Kidney (tissue), 14 donors: ENCODE results near the gene SUB1. TPM values are rescaled to one million over a fixed set of nuclear protein-coding genes. Genes with fewer than 3 reads are reported as not detected.

Experiments used
- DNase-seq, 5 donors: peaks; one replicate each; pipeline ENCODE4 v3.0.0-alpha.2; 2013 to 2020
- FAIRE-seq: peaks from 2 replicates; lab custom pipeline; 2012; peaks lifted over from hg19 to GRCh38; lab: Jason Lieb, UNC
- H3K27ac ChIP-seq, 2 donors: one replicate each; pipeline ENCODE4 v1.7.0; 2013; ENCODE audit warnings: low read depth in 2 of 2, low read length in 2 of 2, inconsistent platforms in 1 of 2
- H3K27me3 ChIP-seq: one replicate; pipeline ENCODE4 v1.7.1; 2013; ENCODE audit warnings: low read length, inconsistent platforms; ENCODE audit not compliant: control insufficient read depth, insufficient read depth
- H3K36me3 ChIP-seq, 3 donors: one replicate each; pipeline versions ENCODE4 v1.7.0 to v1.7.1; 2013; ENCODE audit warnings: low read length in 3 of 3, control low read depth in 1 of 3, inconsistent platforms in 1 of 3; ENCODE audit not compliant: insufficient read depth in 3 of 3, control insufficient read depth in 2 of 3
- H3K4me1 ChIP-seq, 3 donors: one replicate each; pipeline versions ENCODE4 v1.7.0 to v1.7.1; 2013; ENCODE audit warnings: low read length in 3 of 3, inconsistent platforms in 1 of 3, low read depth in 1 of 3; ENCODE audit not compliant: control insufficient read depth in 2 of 3, insufficient read depth in 2 of 3
- H3K4me3 ChIP-seq, 3 donors: one replicate each; pipeline versions ENCODE4 v1.7.0 to v1.8.1; 2013; ENCODE audit warnings: low read length in 3 of 3, control low read depth in 1 of 3, inconsistent platforms in 1 of 3
- H3K9ac ChIP-seq, 3 donors: one replicate each; pipeline versions ENCODE4 v1.7.0 to v1.7.1; 2013; ENCODE audit warnings: low read length in 3 of 3, control low read depth in 1 of 3, inconsistent platforms in 1 of 3
- H3K9me3 ChIP-seq, 3 donors: one replicate each; pipeline versions ENCODE4 v1.7.0 to v1.7.1; 2013; ENCODE audit warnings: low read length in 3 of 3, control low read depth in 1 of 3, inconsistent platforms in 1 of 3; ENCODE audit not compliant: control insufficient read depth in 2 of 3, insufficient read depth in 1 of 3
- intact Hi-C: fragments of 100-400 bp; cut with DNase I; formaldehyde crosslinking; loops from one replicate; pipeline ENCODE4 v1.11.1; 2022
- polyA plus RNA-seq: library from polyadenylated mRNA; stranded (reverse); fragments of 350-450 nt; fragmentation: Illumina TruSeq; extraction: RNeasy Lipid Tissue Mini Kit (QIAGEN cat#74804); gene quantifications from one replicate; pipeline ENCODE4 v1.2.3, GENCODE V29; 2014; ENCODE audit warnings: low read depth, low replicate concordance; ENCODE audit not compliant: insufficient read depth
- total RNA-seq: library from RNA; stranded (reverse); fragmentation: NEBNext Ultra II Directional; extraction: Animal tissue kit (Norgen Biotek cat#: 25700); gene quantifications from one replicate; pipeline ENCODE4 v1.2.1, GENCODE V29; 2021
- TF ChIP-seq, protein P1 (sequence below): IDR thresholded peaks from 3 replicates; pipeline ENCODE4 v1.5.1; 2012; ENCODE audit warnings: mild to moderate bottlenecking, moderate library complexity, borderline replicate concordance; ENCODE audit not compliant: insufficient read depth; ENCODE audit errors: extremely low read depth
- donor health status: control.
- donor health status: control.
- donor health status: control.
- donor health status: control.
- donor health status: control.
- donor health status: DM: yes; HTN: yes; CAD: no.
- donor health status: Normal renal cell carcinoma (clear cell type).

Gene SUB1
- total and polyA plus RNA-seq, 2 donors from 2014 or later, result 167 to 292 TPM

DNA sequence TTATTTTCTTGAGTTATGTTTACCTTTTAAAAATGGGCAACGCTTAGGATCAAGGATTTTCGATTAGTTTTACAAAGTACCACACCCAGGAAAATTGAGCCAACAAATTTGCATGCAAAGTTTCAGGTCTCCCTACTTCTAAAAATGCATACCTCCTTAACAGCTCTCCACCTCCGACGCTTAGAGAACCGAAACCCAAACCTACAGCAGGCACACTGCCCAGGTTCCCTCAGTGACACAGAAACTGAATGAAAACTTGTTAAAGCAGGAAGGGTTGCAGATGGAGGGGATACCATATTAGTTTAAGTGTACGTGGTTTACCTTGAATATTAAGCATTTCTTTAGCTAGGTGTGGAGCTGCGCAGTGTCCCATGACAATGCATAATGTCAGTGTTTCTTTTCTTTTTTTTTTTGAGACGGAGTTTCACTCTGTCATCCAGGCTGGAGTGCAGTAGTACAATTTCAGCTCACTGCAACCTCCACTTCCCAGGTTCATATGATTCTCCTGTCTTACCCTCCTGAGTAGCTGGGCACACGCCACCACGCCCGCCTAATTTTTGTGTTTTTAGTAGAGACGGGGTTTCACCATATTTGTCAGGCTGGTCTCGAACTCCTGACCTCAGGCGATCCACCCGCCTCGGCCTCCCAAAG is 1.6 kb upstream of the SUB1 start:
- FAIRE-seq (no peak), DNase-seq (no peak)
- H3K9ac ChIP-seq, result no peak overlapping the region
- H3K9me3 ChIP-seq, result peaks cover 0 to 10% (median 0%) of the 10 kb centered on the region in 3 donors
- TF ChIP-seq, protein P1, sequence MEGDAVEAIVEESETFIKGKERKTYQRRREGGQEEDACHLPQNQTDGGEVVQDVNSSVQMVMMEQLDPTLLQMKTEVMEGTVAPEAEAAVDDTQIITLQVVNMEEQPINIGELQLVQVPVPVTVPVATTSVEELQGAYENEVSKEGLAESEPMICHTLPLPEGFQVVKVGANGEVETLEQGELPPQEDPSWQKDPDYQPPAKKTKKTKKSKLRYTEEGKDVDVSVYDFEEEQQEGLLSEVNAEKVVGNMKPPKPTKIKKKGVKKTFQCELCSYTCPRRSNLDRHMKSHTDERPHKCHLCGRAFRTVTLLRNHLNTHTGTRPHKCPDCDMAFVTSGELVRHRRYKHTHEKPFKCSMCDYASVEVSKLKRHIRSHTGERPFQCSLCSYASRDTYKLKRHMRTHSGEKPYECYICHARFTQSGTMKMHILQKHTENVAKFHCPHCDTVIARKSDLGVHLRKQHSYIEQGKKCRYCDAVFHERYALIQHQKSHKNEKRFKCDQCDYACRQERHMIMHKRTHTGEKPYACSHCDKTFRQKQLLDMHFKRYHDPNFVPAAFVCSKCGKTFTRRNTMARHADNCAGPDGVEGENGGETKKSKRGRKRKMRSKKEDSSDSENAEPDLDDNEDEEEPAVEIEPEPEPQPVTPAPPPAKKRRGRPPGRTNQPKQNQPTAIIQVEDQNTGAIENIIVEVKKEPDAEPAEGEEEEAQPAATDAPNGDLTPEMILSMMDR, result no peak
- intact Hi-C loops, result loop anchor here (10.0 kb wide), 1 partner anchor 89 kb away; no protein-coding TSS in a partner anchor
- H3K36me3 ChIP-seq, result no peaks in the 10 kb centered on the region
- peaks cover 0 to 7% (median 6%) of the 10 kb centered on the region in 3 donors for H3K4me1 ChIP-seq
- H3K4me3 ChIP-seq, result no peak overlapping the region
- H3K27ac ChIP-seq, result no peak overlapping the region
- no peaks in the 10 kb centered on the region for H3K27me3 ChIP-seq

DNA sequence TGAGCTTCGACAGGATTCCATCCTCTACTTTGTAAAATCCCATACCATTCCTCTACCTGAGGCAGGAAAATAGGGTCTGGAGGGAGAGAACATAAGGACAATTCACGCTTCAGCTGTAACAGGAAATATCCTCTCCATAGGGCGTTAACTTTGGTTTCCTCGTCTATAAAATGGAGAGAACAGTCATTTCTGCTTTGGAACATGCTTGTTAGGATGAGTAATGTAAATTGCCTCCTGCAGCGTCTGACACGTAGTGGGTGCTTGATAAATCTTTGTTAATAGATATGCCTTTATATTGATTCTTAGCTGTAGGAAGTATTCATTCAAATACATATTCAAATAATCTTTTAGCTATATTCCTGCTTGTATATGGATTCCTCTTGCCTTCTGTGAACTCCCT is 711 bp upstream of the SUB1 start:
- Histone ChIP-seq H3K27me3 (no peaks in the 10 kb centered on the region), H3K27ac (no peak overlapping the region), H3K4me1 (peaks cover 0 to 7% (median 6%) of the 10 kb centered on the region in 3 donors), H3K9me3 (peaks cover 0 to 10% (median 0%) of the 10 kb centered on the region in 3 donors), H3K36me3 (peaks cover 0 to 6% (median 5%) of the 10 kb centered on the region in 3 donors), H3K9ac (no peak overlapping the region), H3K4me3 (no peak overlapping the region)
- FAIRE-seq (no peak), DNase-seq (no peak)
- intact Hi-C loops, result loop anchor here (10.0 kb wide), 1 partner anchor 90 kb away; no protein-coding TSS in a partner anchor
- TF ChIP-seq, protein P1, result no peak

DNA sequence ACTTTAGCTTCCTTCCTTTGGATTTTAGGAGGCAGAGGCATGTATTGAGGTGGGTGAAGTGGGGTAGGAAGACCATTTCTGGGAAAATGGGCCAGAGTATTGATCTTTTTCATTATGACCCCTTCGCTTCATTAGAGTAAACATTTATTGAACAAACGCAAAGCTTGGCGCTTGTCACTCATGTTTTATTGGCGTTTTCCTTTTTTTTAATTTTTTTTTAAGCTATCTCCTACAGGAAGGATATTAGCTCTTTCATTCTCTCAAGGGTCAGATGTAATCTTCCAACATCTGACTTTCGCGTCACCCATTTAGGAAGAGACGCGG is 273 bp upstream of the SUB1 start:
- H3K9ac ChIP-seq, result peak overlapping the region in 1 of 3 donors; percentile 57
- H3K36me3 ChIP-seq, result peaks cover 0 to 8% (median 6%) of the 10 kb centered on the region in 3 donors
- TF ChIP-seq, protein P1, result no peak
- no peak for DNase-seq
- peaks cover 0 to 7% (median 6%) of the 10 kb centered on the region in 3 donors for H3K4me1 ChIP-seq
- peak overlapping the region in 1 of 2 donors; percentile 98 for H3K27ac ChIP-seq
- FAIRE-seq, result no peak
- intact Hi-C loops, result loop anchor here (10.0 kb wide), 1 partner anchor 90 kb away; no protein-coding TSS in a partner anchor
- no peaks in the 10 kb centered on the region for H3K27me3 ChIP-seq
- peak overlapping the region; percentile 31 to 95 (median 91) for H3K4me3 ChIP-seq
- peaks cover 0 to 10% (median 0%) of the 10 kb centered on the region in 3 donors for H3K9me3 ChIP-seq
